ENCODE measurements around the gene UGT2B17. TPM values are rescaled to one million over a fixed set of nuclear protein-coding genes. Genes with fewer than 3 reads are reported as not detected.
A peak's percentile ranks its signal among the peaks of the same experiment; 100 is the strongest.

UGT2B17 gene
- total and polyA plus RNA-seq, 2 of the 13 experiments (the other 11 are each of a cell fraction or from before 2014, with no cell fraction given): not detected

GRCh38 chr4:68617003-68617698 lies 41.0 kb upstream of the UGT2B17 start (continued):
- TF ChIP-seq ZMAT3 (CRISPR knock-in tag; conservative IDR thresholded peaks at IDR 0.05): no peak
- TF ChIP-seq THYN1 (CRISPR knock-in tag; IDR thresholded peaks at IDR 0.05; ENCODE audit: borderline replicate concordance, low read depth): no peak
- TF ChIP-seq MAFF (IDR thresholded peaks at IDR 0.05; ENCODE audit: low read depth, low read length): no peak
- no peak for TF ChIP-seq SAFB2 (CRISPR knock-in tag; IDR thresholded peaks at IDR 0.05; ENCODE audit: borderline replicate concordance, low read depth)
- no peak for TF ChIP-seq ZNF138 (CRISPR knock-in tag; IDR thresholded peaks at IDR 0.05; ENCODE audit: low read depth)
- no peak for TF ChIP-seq ATF1 (CRISPR knock-in tag; IDR thresholded peaks at IDR 0.05)
- TF ChIP-seq TOPORS (CRISPR knock-in tag; IDR thresholded peaks at IDR 0.05): no peak

- no peaks in the 10 kb centered on the region for H4K20me1 ChIP-seq (ENCODE audit: insufficient read depth, low read length)
- FAIRE-seq: no peak
- in situ Hi-C loops (cut with HindIII; ENCODE audit: extremely low pct_ligation_motif_present, low pct_unique_long_range_greater_than_20kb): no loop called here
- no peak overlapping the region for H3K9ac ChIP-seq (ENCODE audit: insufficient read depth, low read depth, low read length)
- H3K79me2 ChIP-seq (ENCODE audit: insufficient read depth, low read length): no peaks in the 10 kb centered on the region
- intact Hi-C loops (cut with micrococcal nuclease; ENCODE audit: unreplicated experiment): no loop called here
- no peak overlapping the region for H3K27ac ChIP-seq (ENCODE audit: extremely low read length, insufficient read depth, low read length)
- no peak overlapping the region for H3K4me2 ChIP-seq (ENCODE audit: low read depth, low read length)
- CTCF ChIA-PET (ENCODE audit: low intra/inter-chr PET ratio, low total read pairs): no interaction called here
- TF ChIP-seq MAFK (conservative IDR thresholded peaks at IDR 0.05 in 1 of 2, IDR thresholded peaks at IDR 0.05 in 1 of 2; ENCODE audit: low read length in 2 of 2) (peak; percentile 60 to 72; a peak in 3 of 4 replicates), TRIM24 (CRISPR knock-in tag; IDR thresholded peaks at IDR 0.05) (no peak), MAFF (IDR thresholded peaks at IDR 0.05; ENCODE audit: low read depth, low read length) (peak; percentile 69)
- TF ChIP-seq, protein P1, sequence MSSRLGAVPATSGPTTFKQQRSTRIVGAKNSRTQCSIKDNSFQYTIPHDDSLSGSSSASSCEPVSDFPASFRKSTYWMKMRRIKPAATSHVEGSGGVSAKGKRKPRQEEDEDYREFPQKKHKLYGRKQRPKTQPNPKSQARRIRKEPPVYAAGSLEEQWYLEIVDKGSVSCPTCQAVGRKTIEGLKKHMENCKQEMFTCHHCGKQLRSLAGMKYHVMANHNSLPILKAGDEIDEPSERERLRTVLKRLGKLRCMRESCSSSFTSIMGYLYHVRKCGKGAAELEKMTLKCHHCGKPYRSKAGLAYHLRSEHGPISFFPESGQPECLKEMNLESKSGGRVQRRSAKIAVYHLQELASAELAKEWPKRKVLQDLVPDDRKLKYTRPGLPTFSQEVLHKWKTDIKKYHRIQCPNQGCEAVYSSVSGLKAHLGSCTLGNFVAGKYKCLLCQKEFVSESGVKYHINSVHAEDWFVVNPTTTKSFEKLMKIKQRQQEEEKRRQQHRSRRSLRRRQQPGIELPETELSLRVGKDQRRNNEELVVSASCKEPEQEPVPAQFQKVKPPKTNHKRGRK (CRISPR knock-in tag; IDR thresholded peaks at IDR 0.05): no peak
- DNase-seq (ENCODE audit: low spot score): no peak
- ATAC-seq: no peak
- no TSS peak for BruUV-seq (replicated peaks)
- no peaks in the 10 kb centered on the region for H3K9me3 ChIP-seq (ENCODE audit: low read length)
- 96% methylated on average over 11 of the region's 11 CpGs for WGBS (ENCODE audit: low lambda C conversion rate)
- no peak overlapping the region for H2AFZ ChIP-seq (ENCODE audit: low read length)
- no peaks in the 10 kb centered on the region for H3K27me3 ChIP-seq (ENCODE audit: control insufficient read depth in 1 of 2, insufficient read depth in 2 of 2, low read length in 2 of 2)
- peaks cover 31% of the 10 kb centered on the region for H3K4me1 ChIP-seq (ENCODE audit: insufficient read depth, low read length)
- H3K36me3 ChIP-seq (replicated peaks in 1 of 2; ENCODE audit: control insufficient read depth in 1 of 2, insufficient read depth in 2 of 2, low read length in 2 of 2): no peaks in the 10 kb centered on the region
- POLR2A ChIA-PET: no interaction called here
- no peak overlapping the region for H3K4me3 ChIP-seq (replicated peaks in 1 of 3; ENCODE audit: insufficient read depth in 1 of 3, low read depth in 2 of 3, low read length in 3 of 3)
Measured at GRCh38 chr4:68615699-68616422, 39.7 kb upstream of the UGT2B17 start.

Measured in HepG2 (cell line).